ENCODE measurements around the gene ARHGAP42. TPM values are rescaled to one million over a fixed set of nuclear protein-coding genes. Genes with fewer than 3 reads are reported as not detected.

ARHGAP42 gene
- total RNA-seq, 4 donors from 2014 or later, result 21.8 to 55.7 (median 35.9) TPM

DNA sequence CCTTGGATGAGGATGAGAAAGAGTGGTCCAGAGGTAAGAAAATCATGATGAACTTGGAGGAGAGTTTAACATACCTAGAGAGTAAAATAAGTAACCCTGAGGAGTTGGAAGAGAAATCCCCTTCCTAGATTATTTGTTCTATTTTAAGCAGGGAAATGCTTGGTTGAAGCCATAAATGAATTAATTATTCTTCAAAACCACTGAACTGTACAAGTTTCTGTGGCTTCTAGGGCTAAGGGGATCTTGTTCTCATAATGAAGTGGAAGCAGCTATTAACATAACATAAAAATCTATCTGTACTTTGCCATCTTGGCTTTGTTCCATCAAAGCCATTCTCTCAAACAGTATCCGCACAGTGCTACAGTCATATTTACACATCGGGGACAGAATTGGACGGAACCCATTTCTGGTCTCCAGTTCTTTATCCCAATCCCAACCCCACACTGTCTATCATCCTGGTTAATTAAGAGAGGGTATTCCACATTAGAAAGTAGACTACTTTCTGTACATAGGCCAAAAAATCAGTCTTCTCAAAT lies 14.5 kb upstream of the ARHGAP42 start:
- H3K4me1 ChIP-seq, result no peaks in the 10 kb centered on the region
- no peaks in the 10 kb centered on the region for H3K9me3 ChIP-seq
- no peak for TF ChIP-seq POLR2A (IDR thresholded peaks at IDR 0.05)
- TF ChIP-seq, protein P1, sequence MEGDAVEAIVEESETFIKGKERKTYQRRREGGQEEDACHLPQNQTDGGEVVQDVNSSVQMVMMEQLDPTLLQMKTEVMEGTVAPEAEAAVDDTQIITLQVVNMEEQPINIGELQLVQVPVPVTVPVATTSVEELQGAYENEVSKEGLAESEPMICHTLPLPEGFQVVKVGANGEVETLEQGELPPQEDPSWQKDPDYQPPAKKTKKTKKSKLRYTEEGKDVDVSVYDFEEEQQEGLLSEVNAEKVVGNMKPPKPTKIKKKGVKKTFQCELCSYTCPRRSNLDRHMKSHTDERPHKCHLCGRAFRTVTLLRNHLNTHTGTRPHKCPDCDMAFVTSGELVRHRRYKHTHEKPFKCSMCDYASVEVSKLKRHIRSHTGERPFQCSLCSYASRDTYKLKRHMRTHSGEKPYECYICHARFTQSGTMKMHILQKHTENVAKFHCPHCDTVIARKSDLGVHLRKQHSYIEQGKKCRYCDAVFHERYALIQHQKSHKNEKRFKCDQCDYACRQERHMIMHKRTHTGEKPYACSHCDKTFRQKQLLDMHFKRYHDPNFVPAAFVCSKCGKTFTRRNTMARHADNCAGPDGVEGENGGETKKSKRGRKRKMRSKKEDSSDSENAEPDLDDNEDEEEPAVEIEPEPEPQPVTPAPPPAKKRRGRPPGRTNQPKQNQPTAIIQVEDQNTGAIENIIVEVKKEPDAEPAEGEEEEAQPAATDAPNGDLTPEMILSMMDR (IDR thresholded peaks at IDR 0.05), result no peak
- no peak overlapping the region for H3K4me3 ChIP-seq (replicated peaks in 1 of 3)
- intact Hi-C loops (cut with DNase I), result loop anchor here (10.0 kb wide), 2 partner anchors 88 to 252 kb away; no protein-coding TSS in a partner anchor
- H3K27ac ChIP-seq, result no peak overlapping the region
- no peak for DNase-seq
- H3K27me3 ChIP-seq, result no peaks in the 10 kb centered on the region
- H3K36me3 ChIP-seq, result no peaks in the 10 kb centered on the region
- 77 to 79% methylated on average over 3 of the region's 3 CpGs for WGBS, 2 donors

DNA sequence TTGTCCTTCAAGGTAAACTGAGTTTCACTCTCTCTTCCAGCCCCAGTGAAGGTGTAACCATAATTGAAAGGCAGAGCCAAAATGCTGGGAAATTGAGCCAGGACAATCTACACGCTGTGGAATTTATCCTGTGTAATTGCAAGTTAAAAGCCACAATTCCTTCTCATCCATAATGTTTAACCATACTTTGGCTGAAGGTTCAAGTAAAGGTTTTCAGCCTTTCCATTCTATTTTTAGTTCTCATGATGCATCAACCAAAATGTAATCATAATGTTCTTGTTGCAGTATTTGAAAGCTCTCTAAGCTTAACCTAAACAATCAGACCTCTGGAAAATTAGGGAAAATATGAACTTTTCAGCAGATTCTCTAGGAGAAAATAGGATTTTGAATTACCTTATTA lies 14.0 kb upstream of the ARHGAP42 start:
- H3K27me3 ChIP-seq, result no peaks in the 10 kb centered on the region
- TF ChIP-seq POLR2A (IDR thresholded peaks at IDR 0.05), result no peak
- TF ChIP-seq, protein P1 (IDR thresholded peaks at IDR 0.05), result no peak
- no peak overlapping the region for H3K27ac ChIP-seq
- no peak overlapping the region for H3K4me3 ChIP-seq (replicated peaks in 1 of 3)
- H3K36me3 ChIP-seq, result no peaks in the 10 kb centered on the region
- H3K9me3 ChIP-seq, result no peaks in the 10 kb centered on the region
- DNase-seq, result no peak
- 78 to 97% methylated on average over 1 of the region's 1 CpG for WGBS, 2 donors
- no peaks in the 10 kb centered on the region for H3K4me1 ChIP-seq
- intact Hi-C loops (cut with DNase I), result loop anchor here (10.0 kb wide), 2 partner anchors 88 to 252 kb away; no protein-coding TSS in a partner anchor

DNA sequence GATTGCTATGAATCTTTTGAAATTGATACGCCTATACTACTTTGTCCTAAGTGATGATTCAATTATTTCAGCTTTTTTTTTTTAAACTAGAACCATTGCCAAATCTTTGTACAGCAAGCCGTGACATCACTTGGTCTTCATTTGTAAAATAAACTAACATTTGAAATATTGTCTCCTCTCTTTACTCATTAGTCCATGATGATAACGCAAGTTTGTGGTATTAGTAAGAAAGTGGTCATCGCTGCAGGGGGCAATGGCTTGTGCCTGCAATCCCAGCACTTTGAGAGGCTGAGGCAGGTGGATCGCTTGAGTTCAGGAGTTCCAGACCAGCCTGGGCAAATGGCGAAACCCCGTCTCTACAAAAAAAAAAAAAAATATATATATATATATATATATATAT lies 12.9 kb upstream of the ARHGAP42 start:
- H3K27ac ChIP-seq, result no peak overlapping the region
- no peaks in the 10 kb centered on the region for H3K27me3 ChIP-seq
- no peaks in the 10 kb centered on the region for H3K4me1 ChIP-seq
- WGBS, 2 donors, result 94 to 97% methylated on average over 7 of the region's 7 CpGs
- no peak for TF ChIP-seq POLR2A (IDR thresholded peaks at IDR 0.05)
- TF ChIP-seq, protein P1 (IDR thresholded peaks at IDR 0.05), result no peak
- H3K4me3 ChIP-seq (replicated peaks in 1 of 3), result no peak overlapping the region
- DNase-seq, result no peak
- intact Hi-C loops (cut with DNase I), result loop anchor here (10.0 kb wide), 2 partner anchors 89 to 251 kb away; no protein-coding TSS in a partner anchor
- H3K9me3 ChIP-seq, result no peaks in the 10 kb centered on the region
- no peaks in the 10 kb centered on the region for H3K36me3 ChIP-seq

DNA sequence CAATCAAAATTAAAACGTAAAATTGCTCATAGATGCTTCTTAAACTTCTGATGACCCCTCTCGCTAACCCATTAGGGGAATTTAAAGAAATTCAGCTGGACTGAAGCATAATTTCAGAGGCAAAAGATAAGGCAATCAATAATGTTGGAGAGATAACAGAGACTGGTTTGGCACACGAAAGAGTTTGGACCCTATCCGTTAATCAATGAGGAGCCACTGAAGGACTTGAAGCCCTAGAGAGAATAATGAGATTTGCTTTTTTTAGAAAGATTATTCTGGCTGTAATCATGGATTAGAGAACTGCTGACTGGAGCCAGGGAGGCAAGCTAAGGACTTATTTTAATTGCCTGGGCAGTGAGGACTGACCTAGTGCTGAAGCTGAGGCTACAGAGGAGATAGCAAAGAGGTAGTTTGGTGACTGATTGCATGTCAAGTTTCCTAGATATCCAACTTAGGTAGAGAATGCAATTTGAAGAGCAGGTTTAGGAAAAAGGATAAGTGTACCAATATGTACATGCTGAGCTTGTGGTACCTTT lies 11.9 kb upstream of the ARHGAP42 start:
- H3K27ac ChIP-seq, result no peak overlapping the region
- H3K27me3 ChIP-seq, result no peaks in the 10 kb centered on the region
- no peaks in the 10 kb centered on the region for H3K4me1 ChIP-seq
- no peaks in the 10 kb centered on the region for H3K9me3 ChIP-seq
- TF ChIP-seq, protein P1 (IDR thresholded peaks at IDR 0.05), result no peak
- TF ChIP-seq POLR2A (IDR thresholded peaks at IDR 0.05), result no peak
- no peak overlapping the region for H3K4me3 ChIP-seq (replicated peaks in 1 of 3)
- 78 to 86% methylated on average over 4 of the region's 4 CpGs for WGBS, 2 donors
- intact Hi-C loops (cut with DNase I), result loop anchor here (10.0 kb wide), 2 partner anchors 90 to 250 kb away; no protein-coding TSS in a partner anchor
- DNase-seq, result no peak
- no peaks in the 10 kb centered on the region for H3K36me3 ChIP-seq

DNA sequence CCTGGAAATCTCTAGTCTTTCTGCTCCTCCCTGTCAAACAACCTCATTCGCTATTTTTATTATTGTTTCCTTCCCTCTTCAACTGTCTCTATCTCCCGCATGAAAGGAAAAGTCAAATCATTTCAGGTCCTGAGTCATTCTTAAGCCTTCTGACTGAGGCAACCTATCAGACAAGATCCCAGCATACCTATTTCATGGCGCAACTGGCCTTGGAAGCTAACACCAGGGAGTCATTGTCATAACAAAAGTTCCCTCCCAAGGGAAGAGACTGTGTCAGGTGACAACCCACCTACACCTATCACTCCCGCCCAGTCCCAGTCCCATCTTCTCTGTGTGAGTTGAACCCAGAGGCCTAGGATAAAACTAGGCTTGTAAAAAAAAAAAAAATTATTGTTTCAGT lies 10.2 kb upstream of the ARHGAP42 start:
- Histone ChIP-seq H3K4me3 (replicated peaks in 1 of 3) (no peak overlapping the region), H3K9me3 (no peaks in the 10 kb centered on the region), H3K36me3 (no peaks in the 10 kb centered on the region), H3K27ac (no peak overlapping the region), H3K4me1 (no peaks in the 10 kb centered on the region), H3K27me3 (no peaks in the 10 kb centered on the region)
- no peak for DNase-seq
- TF ChIP-seq, protein P1 (IDR thresholded peaks at IDR 0.05), result no peak
- no peak for TF ChIP-seq POLR2A (IDR thresholded peaks at IDR 0.05)
- intact Hi-C loops (cut with DNase I), result loop anchor here (10.0 kb wide), 2 partner anchors 92 to 248 kb away; no protein-coding TSS in a partner anchor
- 90 to 94% methylated on average over 4 of the region's 4 CpGs for WGBS, 2 donors
